ENCODE data around the gene ZNF764.
"Not testable (repeated sequence)": the region's sequence is repeated elsewhere in the genome, so short reads cannot be mapped to it uniquely, and the experiment has no call there.

The ZNF764 gene

GRCh38 chr16:30557957-30558788 is at the start of gene ZNF764:
Gene ZNF764, minus strand, starts transcription at chr16:30558374. Its CDS starts 192 bp downstream, at chr16:30558182.
- peak; percentile 99 for DNase-seq

- DNase-seq: no peak
These were observed 47.8 kb upstream of the ZNF764 start for GRCh38 chr16:30606004-30606403.

GRCh38 chr16:30605158-30605557 is 47.0 kb upstream of the ZNF764 start:
- no peak for DNase-seq

GRCh38 chr16:30604316-30604947 is 46.3 kb upstream of the ZNF764 start:
- DNase-seq: no peak

- no peak for DNase-seq
These were observed 45.8 kb upstream of the ZNF764 start for GRCh38 chr16:30603945-30604315.

- DNase-seq: no peak
These were observed 44.6 kb upstream of the ZNF764 start for GRCh38 chr16:30602616-30603277.

- DNase-seq: no peak
These were observed 43.8 kb upstream of the ZNF764 start for GRCh38 chr16:30601966-30602365.

- no peak for DNase-seq
These were observed 42.8 kb upstream of the ZNF764 start for GRCh38 chr16:30600929-30601328.

- DNase-seq: no peak
These were observed 42.0 kb upstream of the ZNF764 start for GRCh38 chr16:30600215-30600614.

- DNase-seq: no peak
These were observed 34.7 kb upstream of the ZNF764 start for GRCh38 chr16:30592871-30593270.

- DNase-seq: not testable (repeated sequence)
These were observed 32.7 kb upstream of the ZNF764 start for GRCh38 chr16:30590869-30591268.

GRCh38 chr16:30589582-30589981 is 31.4 kb upstream of the ZNF764 start:
- not testable (repeated sequence) for DNase-seq

- no peak for DNase-seq
These were observed 30.5 kb upstream of the ZNF764 start for GRCh38 chr16:30588651-30589050.

- peak; percentile 100 for DNase-seq
These were observed 27.4 kb upstream of the ZNF764 start, which contains the start of gene ZNF785 for GRCh38 chr16:30585400-30586191. Gene ZNF785, minus strand, starts transcription at chr16:30585697. Its CDS starts 86 bp downstream, at chr16:30585611.

- DNase-seq: peak; percentile 49
These were observed 26.8 kb upstream of the ZNF764 start for GRCh38 chr16:30585022-30585399.

GRCh38 chr16:30582611-30583340 is 24.6 kb upstream of the ZNF764 start:
- DNase-seq: no peak

- DNase-seq: no peak
These were observed 23.3 kb upstream of the ZNF764 start for GRCh38 chr16:30581457-30581856.

GRCh38 chr16:30574678-30575077 is 16.5 kb upstream of the ZNF764 start:
- no peak for DNase-seq

- DNase-seq: peak; percentile 96
These were observed 13.5 kb upstream of the ZNF764 start, which contains the start of gene ZNF688 for GRCh38 chr16:30571445-30572322. Gene ZNF688, minus strand, starts transcription at chr16:30571714. Its CDS starts 85 bp downstream, at chr16:30571629.

- DNase-seq: peak; percentile 46
These were observed 12.7 kb upstream of the ZNF764 start for GRCh38 chr16:30570636-30571444.
